Esophagus squamous epithelium (tissue), 4 donors: ENCODE data around the gene PLCE1.

Experiments used
- POLR2A ChIP-seq, 4 donors: fragments of 450-650 bp; IDR thresholded peaks; one replicate each; pipeline ENCODE4 v1.6.1; 2017; ENCODE audit warnings: antibody characterized with exemption in 4 of 4, mild to moderate bottlenecking in 4 of 4, moderate library complexity in 3 of 4
- TF ChIP-seq, protein P1 (sequence below), 6 experiments: fragments of 450-650 bp in 4 of 6; fragments of 200-600 bp in 2 of 6; sonication (generic) in 2 of 6; IDR thresholded peaks; one replicate each; pipeline ENCODE4 v1.5.1; 2016 to 2019; ENCODE audit warnings: antibody characterized with exemption in 6 of 6, mild to moderate bottlenecking in 4 of 6, moderate library complexity in 4 of 6

DNA sequence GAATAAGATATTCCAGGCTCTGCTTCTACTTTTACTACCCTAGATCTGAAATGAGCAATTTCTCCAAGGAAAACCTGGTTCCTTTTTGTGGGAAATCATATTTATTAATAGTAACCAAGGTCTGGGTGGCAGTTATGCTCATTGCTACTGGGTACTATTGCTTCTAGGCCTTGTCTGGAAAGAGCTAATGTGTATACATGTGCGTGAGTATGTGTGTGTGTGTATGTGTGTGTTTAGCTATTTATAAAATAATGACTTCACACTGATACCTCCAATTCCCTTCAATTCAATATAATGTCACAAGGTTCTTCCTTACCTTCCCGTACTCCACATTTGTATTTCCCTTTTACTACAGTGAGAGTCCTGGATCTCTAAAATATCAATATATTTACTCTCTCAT lies 26.0 kb upstream of the PLCE1 start:
- TF ChIP-seq, protein P1, sequence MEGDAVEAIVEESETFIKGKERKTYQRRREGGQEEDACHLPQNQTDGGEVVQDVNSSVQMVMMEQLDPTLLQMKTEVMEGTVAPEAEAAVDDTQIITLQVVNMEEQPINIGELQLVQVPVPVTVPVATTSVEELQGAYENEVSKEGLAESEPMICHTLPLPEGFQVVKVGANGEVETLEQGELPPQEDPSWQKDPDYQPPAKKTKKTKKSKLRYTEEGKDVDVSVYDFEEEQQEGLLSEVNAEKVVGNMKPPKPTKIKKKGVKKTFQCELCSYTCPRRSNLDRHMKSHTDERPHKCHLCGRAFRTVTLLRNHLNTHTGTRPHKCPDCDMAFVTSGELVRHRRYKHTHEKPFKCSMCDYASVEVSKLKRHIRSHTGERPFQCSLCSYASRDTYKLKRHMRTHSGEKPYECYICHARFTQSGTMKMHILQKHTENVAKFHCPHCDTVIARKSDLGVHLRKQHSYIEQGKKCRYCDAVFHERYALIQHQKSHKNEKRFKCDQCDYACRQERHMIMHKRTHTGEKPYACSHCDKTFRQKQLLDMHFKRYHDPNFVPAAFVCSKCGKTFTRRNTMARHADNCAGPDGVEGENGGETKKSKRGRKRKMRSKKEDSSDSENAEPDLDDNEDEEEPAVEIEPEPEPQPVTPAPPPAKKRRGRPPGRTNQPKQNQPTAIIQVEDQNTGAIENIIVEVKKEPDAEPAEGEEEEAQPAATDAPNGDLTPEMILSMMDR (IDR thresholded peaks at IDR 0.05) = no peak
- TF ChIP-seq POLR2A (IDR thresholded peaks at IDR 0.05) = no peak
